K562 (cell line): ENCODE results near the gene MADD.

Source experiments
- CTCF ChIP-seq, 3 experiments: IDR thresholded peaks in 2 of 3; conservative IDR thresholded peaks in 1 of 3; 2 replicates each; pipeline ENCODE4 v1.5.1; 2011 to 2012; ENCODE audit warnings: low read length in 3 of 3, mild to moderate bottlenecking in 3 of 3, control low read depth in 2 of 3, improper control_type of control experiment in 1 of 3, inconsistent platforms in 1 of 3, low read depth in 1 of 3, mixed read lengths in 1 of 3, moderate library complexity in 1 of 3; ENCODE audit not compliant: insufficient read depth in 2 of 3
- ELK1 ChIP-seq: sonication (generic); formaldehyde crosslinking; IDR thresholded peaks from 2 replicates; pipeline ENCODE4 v1.8.1; 2022; ENCODE audit warnings: missing genetic modification reagents
- IRF1 ChIP-seq: sonication (generic); formaldehyde crosslinking; IDR thresholded peaks from 2 replicates; pipeline ENCODE4 v1.8.0; 2022; ENCODE audit warnings: missing genetic modification reagents, mild to moderate bottlenecking, borderline replicate concordance
- POLR2A ChIP-seq: fragments of 450-650 bp; conservative IDR thresholded peaks from 2 replicates; pipeline ENCODE4 v1.6.1; 2016
- POLR2AphosphoS5 ChIP-seq: IDR thresholded peaks from 2 replicates; pipeline ENCODE4 v1.6.1; 2011; ENCODE audit warnings: mild to moderate bottlenecking, low read depth, low read length, moderate library complexity; ENCODE audit not compliant: control insufficient read depth, insufficient read depth
- TBL1XR1 ChIP-seq, 2 experiments: IDR thresholded peaks; 2 replicates each; pipeline ENCODE4 v1.6.1; 2012; ENCODE audit warnings: improper control_type of control experiment in 2 of 2, low read length in 2 of 2, mild to moderate bottlenecking in 1 of 2
- ZNF174 ChIP-seq: fragments of 250-450 bp; sonication (Bioruptor Pico); IDR thresholded peaks from 2 replicates; pipeline ENCODE4 v1.4.0; 2020; ENCODE audit warnings: mild to moderate bottlenecking

GRCh38 chr11:47340010-47340409, 70.1 kb downstream of the MADD start:
- TF ChIP-seq POLR2A (no peak), TBL1XR1 (IDR thresholded peaks at IDR 0.05; ENCODE audit: low read length in 2 of 2) (no peak), IRF1 (no peak), ZNF174 (CRISPR knock-in tag) (no peak), POLR2AphosphoS5 (no peak), ELK1 (no peak), CTCF (IDR thresholded peaks at IDR 0.05 in 2 of 3, conservative IDR thresholded peaks at IDR 0.05 in 1 of 3; ENCODE audit: insufficient read depth in 2 of 3, low read depth in 1 of 3, low read length in 3 of 3) (no peak)
